ENCODE data around the gene NKAPL. TPM values are rescaled to one million over a fixed set of nuclear protein-coding genes. Genes with fewer than 3 reads are reported as not detected.
A peak's percentile ranks its signal among the peaks of the same experiment; 100 is the strongest.

Gene NKAPL
- total RNA-seq, 1 donor from 2014 or later: 0.52 TPM

DNA sequence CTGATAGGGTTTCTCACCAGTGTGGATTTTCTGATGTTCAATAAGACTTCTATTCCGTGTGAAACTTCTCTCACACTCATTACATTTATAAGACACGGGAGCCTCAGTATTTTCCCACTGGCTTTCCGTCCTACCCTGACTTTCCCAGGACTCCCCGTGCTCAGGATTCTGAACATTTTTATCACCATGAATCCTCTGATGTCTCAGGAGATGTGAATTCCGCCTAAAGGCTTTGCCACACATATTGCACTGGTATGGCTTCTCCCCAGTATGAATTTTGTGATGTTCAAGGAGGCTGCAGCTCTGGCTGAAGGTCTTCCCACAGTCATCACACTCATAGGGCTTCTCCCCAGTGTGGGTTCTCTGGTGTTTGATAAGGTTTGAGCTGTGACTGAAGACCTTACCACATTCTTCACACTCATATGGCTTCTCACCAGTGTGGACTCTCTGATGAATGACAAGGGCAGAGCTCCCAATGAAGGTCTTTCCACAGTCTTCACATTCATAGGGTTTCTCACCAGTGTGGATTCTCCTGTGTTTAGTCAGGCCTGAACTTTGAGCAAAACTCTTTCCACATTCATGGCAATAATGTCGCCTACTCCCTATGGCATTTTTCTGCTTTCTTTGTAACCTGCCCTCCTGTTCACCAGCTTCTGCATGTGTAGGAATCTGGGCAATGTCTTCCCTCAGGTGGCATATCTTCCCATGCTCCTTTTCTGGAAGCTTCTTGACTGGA is 13.7 kb upstream of the NKAPL start:
- Histone ChIP-seq H3K27me3 (ENCODE audit: control insufficient read depth in 3 of 3, insufficient read depth in 3 of 3, low read length in 3 of 3) (no peaks in the 10 kb centered on the region), H3K36me3 (ENCODE audit: control insufficient read depth in 3 of 3, insufficient read depth in 3 of 3, low read length in 3 of 3) (peaks cover 16 to 47% (median 45%) of the 10 kb centered on the region in 3 donors), H3K27ac (ENCODE audit: low read depth, low read length) (no peak overlapping the region)

DNA sequence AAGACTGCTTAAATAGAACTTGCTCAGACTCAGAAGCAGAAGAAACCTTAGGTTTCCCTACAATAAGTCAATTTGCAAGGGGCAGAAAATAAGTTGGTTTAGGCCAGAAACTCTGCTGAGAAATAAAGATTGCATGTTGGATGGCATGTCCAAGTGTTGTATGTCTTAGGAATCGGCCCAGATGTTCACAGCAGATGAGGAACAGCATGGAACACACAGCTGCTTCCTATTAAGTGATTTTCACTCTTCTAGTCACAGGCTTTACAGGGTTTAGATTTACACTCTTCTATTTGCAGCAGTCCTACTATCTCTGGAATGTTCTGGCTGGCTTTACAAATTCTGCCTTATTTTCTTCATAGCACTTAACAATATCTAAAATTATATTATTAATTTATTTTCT is 10.2 kb upstream of the NKAPL start:
- H3K36me3 ChIP-seq (ENCODE audit: control insufficient read depth in 3 of 3, insufficient read depth in 3 of 3, low read length in 3 of 3): peaks cover 16 to 47% (median 43%) of the 10 kb centered on the region in 3 donors
- no peak overlapping the region for H3K27ac ChIP-seq (ENCODE audit: low read depth, low read length)

More for the DNA sequence above, 13.7 kb upstream of the NKAPL start:
- peaks cover 0 to 2% (median under 1%) of the 10 kb centered on the region in 3 donors for H3K4me1 ChIP-seq (ENCODE audit: control insufficient read depth in 3 of 3, insufficient read depth in 3 of 3, low read length in 3 of 3)
- H3K4me3 ChIP-seq (ENCODE audit: low read length in 3 of 3): no peak overlapping the region
- no peak overlapping the region for H3K9ac ChIP-seq (ENCODE audit: low read depth in 1 of 3, low read length in 3 of 3)
- no peaks in the 10 kb centered on the region for H3K9me3 ChIP-seq (ENCODE audit: control insufficient read depth in 3 of 3, low read length in 3 of 3)

DNA sequence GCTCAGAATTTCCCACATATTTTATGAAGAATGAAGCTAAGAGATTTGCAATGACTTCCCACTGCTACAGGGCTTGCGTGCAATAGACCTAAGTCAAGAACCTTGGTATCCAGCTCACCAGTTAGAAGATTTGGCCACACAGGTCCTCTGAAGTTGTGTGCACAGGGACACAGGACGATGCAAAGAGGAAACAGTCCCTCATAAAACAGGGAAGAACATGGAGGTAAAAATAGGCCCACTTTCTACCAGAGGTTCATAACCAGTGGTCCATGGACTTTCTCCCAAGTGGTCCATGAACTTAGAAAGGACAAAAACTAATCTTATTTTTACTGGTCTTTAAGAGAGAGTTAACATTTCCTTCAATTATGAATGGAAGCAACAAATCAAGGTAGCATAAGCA is 8.3 kb upstream of the NKAPL start:
- peaks cover 0 to 8% (median 4%) of the 10 kb centered on the region in 3 donors for H3K27me3 ChIP-seq (ENCODE audit: control insufficient read depth in 3 of 3, insufficient read depth in 3 of 3, low read length in 3 of 3)
- peaks cover 13 to 14% (median 13%) of the 10 kb centered on the region in 3 donors for H3K4me1 ChIP-seq (ENCODE audit: control insufficient read depth in 3 of 3, insufficient read depth in 3 of 3, low read length in 3 of 3)
- H3K27ac ChIP-seq (ENCODE audit: low read depth, low read length): no peak overlapping the region
- peak overlapping the region in 1 of 3 donors; percentile 88 for H3K9ac ChIP-seq (ENCODE audit: low read depth in 1 of 3, low read length in 3 of 3)
- peak overlapping the region; percentile 91 to 99 (median 94) for H3K4me3 ChIP-seq (ENCODE audit: low read length in 3 of 3)
- peaks cover 7 to 30% (median 25%) of the 10 kb centered on the region in 3 donors for H3K36me3 ChIP-seq (ENCODE audit: control insufficient read depth in 3 of 3, insufficient read depth in 3 of 3, low read length in 3 of 3)
- no peaks in the 10 kb centered on the region for H3K9me3 ChIP-seq (ENCODE audit: control insufficient read depth in 3 of 3, low read length in 3 of 3)

More for the DNA sequence above, 10.2 kb upstream of the NKAPL start:
- Histone ChIP-seq H3K27me3 (ENCODE audit: control insufficient read depth in 3 of 3, insufficient read depth in 3 of 3, low read length in 3 of 3) (peaks cover 0 to 2% (median 0%) of the 10 kb centered on the region in 3 donors), H3K4me3 (ENCODE audit: low read length in 3 of 3) (no peak overlapping the region), H3K9ac (ENCODE audit: low read depth in 1 of 3, low read length in 3 of 3) (no peak overlapping the region), H3K4me1 (ENCODE audit: control insufficient read depth in 3 of 3, insufficient read depth in 3 of 3, low read length in 3 of 3) (peaks cover 13 to 14% (median 13%) of the 10 kb centered on the region in 3 donors), H3K9me3 (ENCODE audit: control insufficient read depth in 3 of 3, low read length in 3 of 3) (no peaks in the 10 kb centered on the region)

DNA sequence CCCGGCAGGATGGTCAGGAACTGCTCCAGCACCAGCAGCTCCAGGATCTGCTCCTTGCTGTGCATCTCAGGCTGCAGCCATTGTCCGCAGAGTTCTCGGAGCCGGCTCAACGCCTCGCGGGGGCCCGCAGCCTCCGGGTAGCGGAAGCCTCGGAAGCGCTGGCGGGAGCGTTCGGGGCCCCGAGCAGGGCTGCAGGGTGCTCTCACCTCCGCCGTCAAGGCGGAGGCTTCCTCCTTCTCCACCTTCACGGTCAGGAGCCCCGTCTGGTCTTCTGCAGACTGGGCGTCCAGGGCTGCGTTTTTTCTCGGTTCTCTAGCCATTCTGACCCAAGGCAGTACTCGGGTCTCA is 7.5 kb upstream of the NKAPL start:
- H3K27me3 ChIP-seq (ENCODE audit: control insufficient read depth in 3 of 3, insufficient read depth in 3 of 3, low read length in 3 of 3): peaks cover 0 to 8% (median 4%) of the 10 kb centered on the region in 3 donors
- peaks cover 13 to 14% (median 13%) of the 10 kb centered on the region in 3 donors for H3K4me1 ChIP-seq (ENCODE audit: control insufficient read depth in 3 of 3, insufficient read depth in 3 of 3, low read length in 3 of 3)
- H3K4me3 ChIP-seq (ENCODE audit: low read length in 3 of 3): peak overlapping the region; percentile 91 to 99 (median 94)
- H3K9ac ChIP-seq (ENCODE audit: low read depth in 1 of 3, low read length in 3 of 3): peak overlapping the region; percentile 75 to 93 (median 88)
- no peak overlapping the region for H3K27ac ChIP-seq (ENCODE audit: low read depth, low read length)
- H3K9me3 ChIP-seq (ENCODE audit: control insufficient read depth in 3 of 3, low read length in 3 of 3): no peaks in the 10 kb centered on the region
- H3K36me3 ChIP-seq (ENCODE audit: control insufficient read depth in 3 of 3, insufficient read depth in 3 of 3, low read length in 3 of 3): peaks cover 0 to 23% (median 16%) of the 10 kb centered on the region in 3 donors

DNA sequence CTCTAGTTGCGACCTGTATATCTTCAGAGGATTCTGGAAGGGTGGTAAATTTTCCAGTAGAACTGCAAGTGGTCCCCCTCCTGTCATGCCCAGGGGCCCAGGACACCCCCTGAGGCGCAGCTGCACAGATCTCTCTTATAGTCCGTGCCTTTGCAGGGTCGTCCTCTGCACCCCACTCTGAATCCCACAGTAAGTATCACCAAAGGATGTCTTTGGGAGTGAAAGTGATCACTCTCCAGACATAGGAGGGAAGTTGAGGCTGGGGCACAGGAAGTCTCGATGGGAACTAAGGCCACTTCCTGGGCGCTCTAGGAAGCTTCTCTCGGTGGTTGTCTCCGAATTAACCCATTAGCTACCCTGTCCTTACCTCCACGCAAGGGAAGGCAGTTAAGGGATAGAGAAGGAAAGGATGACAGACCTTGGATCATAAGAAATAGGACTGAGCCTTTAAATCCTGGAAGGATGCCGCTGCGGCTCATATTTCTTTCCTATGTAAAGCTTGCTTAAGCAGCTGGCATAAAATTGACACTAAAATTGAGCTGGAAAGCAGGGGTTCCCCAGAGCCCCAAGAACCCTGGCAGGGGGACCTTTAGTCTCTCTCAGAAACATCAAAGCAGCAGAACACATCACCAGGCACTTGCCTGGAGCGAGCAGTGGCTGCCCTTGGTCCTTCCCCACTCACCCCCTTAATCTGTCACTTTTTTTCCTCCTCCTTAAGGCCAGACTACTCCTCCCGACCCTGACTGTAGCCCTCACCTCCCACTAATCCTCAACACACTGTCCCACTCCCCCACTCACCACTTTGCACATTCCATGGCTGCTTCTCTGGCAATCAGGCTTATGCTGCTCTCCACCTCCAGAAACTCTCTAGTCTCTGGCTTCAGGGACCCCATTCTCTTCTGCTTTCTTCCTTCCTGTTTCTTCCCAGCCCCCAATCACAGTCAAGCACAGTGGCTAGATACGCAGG is 6.8 kb upstream of the NKAPL start, which contains the start of gene ZKSCAN4:
TSS of gene ZKSCAN4 (minus strand) at position 261 of the 967 bp plus-strand sequence. CDS start 289 bp downstream, outside the sequence.
- H3K4me3 ChIP-seq (ENCODE audit: low read length in 3 of 3): peak within 1 kb of the TSS; percentile 91 to 99 (median 94)
- H3K9ac ChIP-seq (ENCODE audit: low read depth in 1 of 3, low read length in 3 of 3): peak within 1 kb of the TSS; percentile 75 to 93 (median 88)
- H3K27ac ChIP-seq (ENCODE audit: low read depth, low read length): peak within 1 kb of the TSS; percentile 6
- peaks cover 0 to 8% (median 4%) of the 10 kb centered on the region in 3 donors for H3K27me3 ChIP-seq (ENCODE audit: control insufficient read depth in 3 of 3, insufficient read depth in 3 of 3, low read length in 3 of 3)
- H3K36me3 ChIP-seq (ENCODE audit: control insufficient read depth in 3 of 3, insufficient read depth in 3 of 3, low read length in 3 of 3): peaks cover 0 to 17% (median 12%) of the 10 kb centered on the region in 3 donors
- peaks cover 13 to 14% (median 13%) of the 10 kb centered on the region in 3 donors for H3K4me1 ChIP-seq (ENCODE audit: control insufficient read depth in 3 of 3, insufficient read depth in 3 of 3, low read length in 3 of 3)
- no peaks in the 10 kb centered on the region for H3K9me3 ChIP-seq (ENCODE audit: control insufficient read depth in 3 of 3, low read length in 3 of 3)

DNA sequence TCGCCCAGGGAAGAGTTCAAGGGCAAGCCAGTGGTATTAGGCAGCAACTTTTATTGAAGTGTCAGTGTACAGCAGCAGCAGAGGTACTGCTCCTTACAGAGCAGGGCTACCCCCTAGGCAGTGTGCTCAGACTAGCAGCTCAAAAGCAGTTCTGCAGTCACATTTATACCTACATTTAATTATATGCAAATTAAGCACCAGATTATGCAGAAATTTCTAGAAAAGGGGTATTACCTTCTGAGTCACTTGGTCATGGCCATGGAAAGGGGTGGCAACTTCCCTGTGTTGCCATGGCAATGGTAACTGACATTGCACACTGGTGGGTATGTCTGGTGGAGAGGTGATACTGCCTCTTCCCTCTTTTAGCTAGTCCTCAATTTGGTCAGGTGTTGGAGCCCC is 5.0 kb upstream of the NKAPL start:
- H3K9me3 ChIP-seq (ENCODE audit: control insufficient read depth in 3 of 3, low read length in 3 of 3): no peaks in the 10 kb centered on the region
- H3K27me3 ChIP-seq (ENCODE audit: control insufficient read depth in 3 of 3, insufficient read depth in 3 of 3, low read length in 3 of 3): peaks cover 0 to 8% (median 4%) of the 10 kb centered on the region in 3 donors
- no peak overlapping the region for H3K9ac ChIP-seq (ENCODE audit: low read depth in 1 of 3, low read length in 3 of 3)
- H3K4me1 ChIP-seq (ENCODE audit: control insufficient read depth in 3 of 3, insufficient read depth in 3 of 3, low read length in 3 of 3): peaks cover 13 to 20% (median 13%) of the 10 kb centered on the region in 3 donors
- no peak overlapping the region for H3K4me3 ChIP-seq (ENCODE audit: low read length in 3 of 3)
- H3K36me3 ChIP-seq (ENCODE audit: control insufficient read depth in 3 of 3, insufficient read depth in 3 of 3, low read length in 3 of 3): peaks cover 0 to 3% (median 0%) of the 10 kb centered on the region in 3 donors
- peak overlapping the region; percentile 45 for H3K27ac ChIP-seq (ENCODE audit: low read depth, low read length)

DNA sequence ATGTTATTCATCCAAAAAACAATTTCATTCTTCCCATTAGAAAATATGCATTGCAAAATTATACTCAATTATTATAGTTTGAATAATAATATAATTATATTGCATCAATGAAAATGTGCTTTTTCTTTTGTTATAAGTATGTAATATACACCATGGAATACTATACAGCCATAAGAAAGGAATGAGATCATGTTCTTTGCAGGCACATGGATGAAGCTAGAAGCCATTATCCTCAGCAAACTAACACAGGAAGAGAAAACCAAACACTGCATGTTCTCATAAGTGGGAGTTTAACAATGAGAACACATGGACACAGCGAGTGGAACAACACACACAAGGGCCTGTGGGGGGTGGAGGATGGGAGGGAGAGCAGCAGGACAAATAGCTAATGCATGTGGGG is 2.1 kb upstream of the NKAPL start:
- H3K9me3 ChIP-seq (ENCODE audit: control insufficient read depth in 3 of 3, low read length in 3 of 3): no peaks in the 10 kb centered on the region
- no peaks in the 10 kb centered on the region for H3K36me3 ChIP-seq (ENCODE audit: control insufficient read depth in 3 of 3, insufficient read depth in 3 of 3, low read length in 3 of 3)
- H3K9ac ChIP-seq (ENCODE audit: low read depth in 1 of 3, low read length in 3 of 3): no peak overlapping the region
- no peak overlapping the region for H3K27ac ChIP-seq (ENCODE audit: low read depth, low read length)
- peaks cover 13 to 20% (median 19%) of the 10 kb centered on the region in 3 donors for H3K4me1 ChIP-seq (ENCODE audit: control insufficient read depth in 3 of 3, insufficient read depth in 3 of 3, low read length in 3 of 3)
- H3K4me3 ChIP-seq (ENCODE audit: low read length in 3 of 3): no peak overlapping the region
- H3K27me3 ChIP-seq (ENCODE audit: control insufficient read depth in 3 of 3, insufficient read depth in 3 of 3, low read length in 3 of 3): peaks cover 0 to 8% (median 4%) of the 10 kb centered on the region in 3 donors

DNA sequence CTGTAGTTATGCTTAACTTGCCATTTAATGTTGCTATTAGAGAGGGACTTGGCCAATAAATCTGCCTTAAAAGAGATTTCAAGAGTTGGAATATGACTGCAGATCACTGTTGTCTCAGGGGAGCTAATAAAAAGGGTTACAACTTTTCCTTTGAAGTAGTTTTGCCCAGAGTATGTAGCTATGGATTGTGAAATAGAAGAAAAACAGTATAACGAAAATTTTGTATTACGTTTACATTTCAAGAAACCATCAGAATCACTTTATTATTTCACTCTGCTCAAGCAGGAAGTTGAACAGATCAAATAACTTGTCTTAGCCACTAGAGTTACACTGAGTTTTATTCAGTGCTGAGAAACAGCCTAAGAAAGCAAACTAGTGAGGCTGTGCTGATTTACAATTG is 4.8 kb downstream of the NKAPL start:
- no peak overlapping the region for H3K9ac ChIP-seq (ENCODE audit: low read depth in 1 of 3, low read length in 3 of 3)
- no peaks in the 10 kb centered on the region for H3K36me3 ChIP-seq (ENCODE audit: control insufficient read depth in 3 of 3, insufficient read depth in 3 of 3, low read length in 3 of 3)
- no peaks in the 10 kb centered on the region for H3K27me3 ChIP-seq (ENCODE audit: control insufficient read depth in 3 of 3, insufficient read depth in 3 of 3, low read length in 3 of 3)
- H3K4me1 ChIP-seq (ENCODE audit: control insufficient read depth in 3 of 3, insufficient read depth in 3 of 3, low read length in 3 of 3): peaks cover 6 to 32% (median 27%) of the 10 kb centered on the region in 3 donors
- no peaks in the 10 kb centered on the region for H3K9me3 ChIP-seq (ENCODE audit: control insufficient read depth in 3 of 3, low read length in 3 of 3)
- no peak overlapping the region for H3K27ac ChIP-seq (ENCODE audit: low read depth, low read length)
- no peak overlapping the region for H3K4me3 ChIP-seq (ENCODE audit: low read length in 3 of 3)

DNA sequence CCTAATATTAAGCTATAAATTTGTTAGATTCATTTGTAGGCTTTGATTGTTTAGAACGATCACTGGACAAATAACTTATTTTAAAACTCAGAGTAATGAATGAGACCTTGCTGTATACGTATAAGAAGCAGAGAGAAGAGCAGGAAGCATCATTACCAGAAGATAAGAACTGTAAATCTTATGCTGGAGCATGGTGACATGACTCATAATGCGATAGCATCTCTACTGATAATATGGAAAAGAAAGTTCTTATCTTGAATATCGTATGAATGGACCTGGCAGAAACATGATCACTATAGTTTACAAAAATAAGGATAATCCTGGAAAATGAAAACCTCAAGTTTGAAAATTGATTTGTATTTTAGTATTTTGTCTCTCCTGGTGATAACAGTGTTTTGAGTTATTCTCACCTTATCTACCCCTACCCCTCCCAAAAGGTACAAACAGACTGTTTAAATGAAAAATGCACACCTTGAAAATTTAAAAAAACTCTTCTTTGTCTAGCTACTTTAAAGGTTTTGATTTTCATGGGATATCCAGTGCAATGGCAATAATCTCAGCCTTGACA is 5.8 kb downstream of the NKAPL start:
- H3K27ac ChIP-seq (ENCODE audit: low read depth, low read length): no peak overlapping the region
- no peak overlapping the region for H3K4me3 ChIP-seq (ENCODE audit: low read length in 3 of 3)
- H3K27me3 ChIP-seq (ENCODE audit: control insufficient read depth in 3 of 3, insufficient read depth in 3 of 3, low read length in 3 of 3): no peaks in the 10 kb centered on the region
- H3K4me1 ChIP-seq (ENCODE audit: control insufficient read depth in 3 of 3, insufficient read depth in 3 of 3, low read length in 3 of 3): peaks cover 2 to 27% (median 23%) of the 10 kb centered on the region in 3 donors
- H3K9ac ChIP-seq (ENCODE audit: low read depth in 1 of 3, low read length in 3 of 3): no peak overlapping the region
- no peaks in the 10 kb centered on the region for H3K9me3 ChIP-seq (ENCODE audit: control insufficient read depth in 3 of 3, low read length in 3 of 3)
- no peaks in the 10 kb centered on the region for H3K36me3 ChIP-seq (ENCODE audit: control insufficient read depth in 3 of 3, insufficient read depth in 3 of 3, low read length in 3 of 3)
